PFSK-1 (cell line): ENCODE measurements around the gene MGA.

Experiments used
- TAF1 ChIP-seq: IDR thresholded peaks from 2 replicates; pipeline ENCODE4 v1.6.1; 2012; ENCODE audit warnings: low read length, control low read depth, borderline replicate concordance; ENCODE audit not compliant: insufficient read depth
- TF ChIP-seq, protein P1 (sequence below), 2 experiments: IDR thresholded peaks; 2 replicates each; pipeline versions ENCODE4 v1.6.1 to v1.8.0; 2011 to 2012; ENCODE audit warnings: low read depth in 2 of 2, low read length in 2 of 2, control low read depth in 1 of 2, inconsistent platforms in 1 of 2, mild to moderate bottlenecking in 1 of 2, moderate library complexity in 1 of 2; ENCODE audit not compliant: insufficient read depth in 1 of 2

- TF ChIP-seq TAF1 = no peak
- TF ChIP-seq, protein P1, sequence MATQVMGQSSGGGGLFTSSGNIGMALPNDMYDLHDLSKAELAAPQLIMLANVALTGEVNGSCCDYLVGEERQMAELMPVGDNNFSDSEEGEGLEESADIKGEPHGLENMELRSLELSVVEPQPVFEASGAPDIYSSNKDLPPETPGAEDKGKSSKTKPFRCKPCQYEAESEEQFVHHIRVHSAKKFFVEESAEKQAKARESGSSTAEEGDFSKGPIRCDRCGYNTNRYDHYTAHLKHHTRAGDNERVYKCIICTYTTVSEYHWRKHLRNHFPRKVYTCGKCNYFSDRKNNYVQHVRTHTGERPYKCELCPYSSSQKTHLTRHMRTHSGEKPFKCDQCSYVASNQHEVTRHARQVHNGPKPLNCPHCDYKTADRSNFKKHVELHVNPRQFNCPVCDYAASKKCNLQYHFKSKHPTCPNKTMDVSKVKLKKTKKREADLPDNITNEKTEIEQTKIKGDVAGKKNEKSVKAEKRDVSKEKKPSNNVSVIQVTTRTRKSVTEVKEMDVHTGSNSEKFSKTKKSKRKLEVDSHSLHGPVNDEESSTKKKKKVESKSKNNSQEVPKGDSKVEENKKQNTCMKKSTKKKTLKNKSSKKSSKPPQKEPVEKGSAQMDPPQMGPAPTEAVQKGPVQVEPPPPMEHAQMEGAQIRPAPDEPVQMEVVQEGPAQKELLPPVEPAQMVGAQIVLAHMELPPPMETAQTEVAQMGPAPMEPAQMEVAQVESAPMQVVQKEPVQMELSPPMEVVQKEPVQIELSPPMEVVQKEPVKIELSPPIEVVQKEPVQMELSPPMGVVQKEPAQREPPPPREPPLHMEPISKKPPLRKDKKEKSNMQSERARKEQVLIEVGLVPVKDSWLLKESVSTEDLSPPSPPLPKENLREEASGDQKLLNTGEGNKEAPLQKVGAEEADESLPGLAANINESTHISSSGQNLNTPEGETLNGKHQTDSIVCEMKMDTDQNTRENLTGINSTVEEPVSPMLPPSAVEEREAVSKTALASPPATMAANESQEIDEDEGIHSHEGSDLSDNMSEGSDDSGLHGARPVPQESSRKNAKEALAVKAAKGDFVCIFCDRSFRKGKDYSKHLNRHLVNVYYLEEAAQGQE (IDR thresholded peaks at IDR 0.05; ENCODE audit: insufficient read depth in 1 of 2, low read depth in 2 of 2, low read length in 2 of 2) = no peak
These were observed 29.6 kb downstream of the MGA start for GRCh38 chr15:41689834-41690233.
